Mesenchymal stem cell (in vitro differentiated cells and primary cell): ENCODE results near the gene PAX2.

Source experiments
- DNase-seq: peaks from one replicate; pipeline ENCODE4 v3.0.0-alpha.2; 2013
- H2AFZ ChIP-seq: one replicate; pipeline ENCODE4 v1.6.1; 2013; ENCODE audit warnings: low read depth, mild to moderate bottlenecking, control low read depth, inconsistent platforms, low read length, moderate library complexity
- H2AK5ac ChIP-seq: 2 replicates; pipeline ENCODE4 v1.6.1; 2013; ENCODE audit warnings: low read length, moderate library complexity, mild to moderate bottlenecking, inconsistent platforms; ENCODE audit not compliant: severe bottlenecking
- H2BK120ac ChIP-seq: one replicate; pipeline ENCODE4 v1.6.1; 2013; ENCODE audit warnings: low read depth, mild to moderate bottlenecking, inconsistent platforms, low read length, moderate library complexity
- H2BK12ac ChIP-seq, 2 experiments: one replicate each; pipeline ENCODE4 v1.6.1; 2013; ENCODE audit warnings: inconsistent platforms in 2 of 2, low read length in 2 of 2, mild to moderate bottlenecking in 2 of 2, moderate library complexity in 2 of 2, control low read depth in 1 of 2
- H2BK15ac ChIP-seq: one replicate; pipeline ENCODE4 v1.6.1; 2013; ENCODE audit warnings: mild to moderate bottlenecking, low read depth, inconsistent platforms; ENCODE audit not compliant: poor library complexity, severe bottlenecking
- H2BK5ac ChIP-seq: 2 replicates; pipeline ENCODE4 v1.6.1; 2013; ENCODE audit warnings: low read depth, mild to moderate bottlenecking, low read length, control low read depth, inconsistent platforms; ENCODE audit not compliant: poor library complexity, severe bottlenecking
- H3K14ac ChIP-seq, 2 experiments: one replicate each; pipeline ENCODE4 v1.6.1; 2013; ENCODE audit warnings: inconsistent platforms in 2 of 2, low read length in 2 of 2, control low read depth in 1 of 2, mild to moderate bottlenecking in 1 of 2, moderate library complexity in 1 of 2
- H3K18ac ChIP-seq, 2 experiments: one replicate each; pipeline ENCODE4 v1.6.1; 2013; ENCODE audit warnings: inconsistent platforms in 2 of 2, low read length in 2 of 2, control low read depth in 1 of 2, low read depth in 1 of 2, mild to moderate bottlenecking in 1 of 2
- H3K23ac ChIP-seq, 2 experiments: one replicate each; pipeline ENCODE4 v1.6.1; 2013; ENCODE audit warnings: inconsistent platforms in 2 of 2, low read length in 2 of 2, mild to moderate bottlenecking in 2 of 2, moderate library complexity in 2 of 2, control low read depth in 1 of 2
- H3K27ac ChIP-seq: 2 replicates; pipeline ENCODE4 v1.5.1; 2013; ENCODE audit warnings: mild to moderate bottlenecking, moderate library complexity, low read length, control low read depth, inconsistent platforms; ENCODE audit not compliant: poor library complexity, severe bottlenecking
- H3K27me3 ChIP-seq, 2 experiments: 2 replicates each; pipeline versions ENCODE4 v1.6.1 to v1.7.0; 2013; ENCODE audit warnings: low read length in 2 of 2, mild to moderate bottlenecking in 2 of 2, moderate library complexity in 2 of 2, control low read depth in 1 of 2, inconsistent platforms in 1 of 2; ENCODE audit not compliant: control insufficient read depth in 1 of 2, insufficient read depth in 1 of 2
- H3K36me3 ChIP-seq, 2 experiments: 2 replicates each; pipeline versions ENCODE4 v1.6.1 to v1.7.0; 2013; ENCODE audit warnings: low read length in 2 of 2, control low read depth in 1 of 2, inconsistent platforms in 1 of 2, low read depth in 1 of 2, mild to moderate bottlenecking in 1 of 2; ENCODE audit not compliant: insufficient read depth in 2 of 2, control insufficient read depth in 1 of 2
- H3K4ac ChIP-seq, 2 experiments: one replicate each; pipeline ENCODE4 v1.6.1; 2013; ENCODE audit warnings: inconsistent platforms in 2 of 2, low read length in 2 of 2, mild to moderate bottlenecking in 2 of 2, moderate library complexity in 2 of 2, control low read depth in 1 of 2, low read depth in 1 of 2
- H3K4me1 ChIP-seq: 2 replicates; pipeline ENCODE4 v1.6.1; 2013; ENCODE audit warnings: low read depth, low read length, control low read depth; ENCODE audit not compliant: control insufficient read depth, insufficient read depth
- H3K4me2 ChIP-seq: 2 replicates; pipeline ENCODE4 v1.6.1; 2013; ENCODE audit warnings: low read length, mild to moderate bottlenecking, inconsistent platforms; ENCODE audit not compliant: poor library complexity, severe bottlenecking
- H3K4me3 ChIP-seq, 2 experiments: 2 replicates each; pipeline versions ENCODE4 v1.5.1 to v1.7.0; 2013; ENCODE audit warnings: low read length in 2 of 2, mild to moderate bottlenecking in 2 of 2, control low read depth in 1 of 2, low read depth in 1 of 2; ENCODE audit not compliant: insufficient read depth in 1 of 2
- H3K79me1 ChIP-seq: replicated peaks from 2 replicates; pipeline ENCODE4 v1.6.1; 2013; ENCODE audit warnings: mild to moderate bottlenecking, control low read depth, low read length, inconsistent platforms; ENCODE audit not compliant: poor library complexity, severe bottlenecking
- H3K9ac ChIP-seq: 2 replicates; pipeline ENCODE4 v1.7.0; 2013; ENCODE audit warnings: mild to moderate bottlenecking, low read length, moderate library complexity
- H3K9me3 ChIP-seq: 2 replicates; pipeline ENCODE4 v1.7.0; 2013; ENCODE audit warnings: mild to moderate bottlenecking, low read length; ENCODE audit not compliant: control insufficient read depth
- H4K8ac ChIP-seq: one replicate; pipeline ENCODE4 v1.6.1; 2013; ENCODE audit warnings: inconsistent platforms, mild to moderate bottlenecking, low read length, moderate library complexity
- H4K91ac ChIP-seq: one replicate; pipeline ENCODE4 v1.6.1; 2013; ENCODE audit warnings: mild to moderate bottlenecking, low read length, inconsistent platforms
- whole genome bisulfite sequencing: methylation state at CpG from one replicate; pipeline ENCODE4 v1.1.7; 2013; ENCODE audit warnings: mixed read lengths; 5-methylcytosine and 5-hydroxymethylcytosine counted together

PAX2 gene

GRCh38 chr10:100876585-100877460, 131.4 kb downstream of the PAX2 start:
- no peak overlapping the region for H2BK15ac ChIP-seq
- no peak overlapping the region for H4K91ac ChIP-seq
- no peak overlapping the region for H3K4ac ChIP-seq
- H3K27me3 ChIP-seq = peaks cover 10 to 68% of the 10 kb centered on the region in 2 experiments
- H3K79me1 ChIP-seq = no peaks in the 10 kb centered on the region
- peaks cover 28% of the 10 kb centered on the region for H3K4me1 ChIP-seq
- H3K4me3 ChIP-seq = no peak overlapping the region
- H3K9ac ChIP-seq = no peak overlapping the region
- no peak overlapping the region for H2BK5ac ChIP-seq
- no peak overlapping the region for H2BK120ac ChIP-seq
- H3K14ac ChIP-seq = no peak overlapping the region
- no peak overlapping the region for H4K8ac ChIP-seq
- no peak overlapping the region for H3K23ac ChIP-seq
- H3K27ac ChIP-seq = no peak overlapping the region
- no peak overlapping the region for H3K18ac ChIP-seq
- no peak overlapping the region for H2BK12ac ChIP-seq
- no peaks in the 10 kb centered on the region for H3K9me3 ChIP-seq
- H2AFZ ChIP-seq = no peak overlapping the region
- no peak overlapping the region for H3K4me2 ChIP-seq
- no peak for DNase-seq
- H2AK5ac ChIP-seq = no peak overlapping the region
- WGBS = 78% methylated on average over 21 of the region's 24 CpGs
- no peaks in the 10 kb centered on the region for H3K36me3 ChIP-seq

DNA sequence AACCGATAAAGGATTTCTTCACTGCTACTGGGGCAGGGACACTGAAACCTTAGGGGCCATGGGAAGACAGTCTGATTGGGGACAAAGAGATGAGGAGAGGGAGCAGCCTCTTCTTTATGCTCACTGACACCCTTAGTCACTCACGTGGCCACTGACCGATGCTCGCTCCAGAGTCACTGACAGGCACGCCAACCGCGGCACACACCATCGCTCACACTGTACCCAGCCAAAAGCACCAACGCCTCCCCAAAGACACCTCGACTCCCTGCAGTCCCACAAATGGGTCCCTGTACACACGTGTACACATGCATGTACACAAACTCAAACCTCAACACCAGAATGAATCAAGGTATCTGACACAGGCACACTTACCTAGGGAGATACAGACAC, 132.1 kb downstream of the PAX2 start:
- Histone ChIP-seq H3K4me1 (peaks cover 23% of the 10 kb centered on the region), H2BK15ac (no peak overlapping the region), H3K9me3 (no peaks in the 10 kb centered on the region), H3K27ac (no peak overlapping the region), H3K4me2 (no peak overlapping the region), H3K36me3 (no peaks in the 10 kb centered on the region), H3K23ac (no peak overlapping the region), H4K91ac (no peak overlapping the region), H2AFZ (no peak overlapping the region), H3K79me1 (no peaks in the 10 kb centered on the region), H2BK12ac (no peak overlapping the region), H3K4me3 (no peak overlapping the region), H3K4ac (no peak overlapping the region), H2BK5ac (no peak overlapping the region), H4K8ac (no peak overlapping the region), H3K14ac (no peak overlapping the region), H3K9ac (no peak overlapping the region), H2BK120ac (no peak overlapping the region), H3K18ac (no peak overlapping the region), H2AK5ac (no peak overlapping the region), H3K27me3 (peaks cover 10 to 68% of the 10 kb centered on the region in 2 experiments)
- no peak for DNase-seq
- WGBS = 90% methylated on average over 11 of the region's 11 CpGs

DNA sequence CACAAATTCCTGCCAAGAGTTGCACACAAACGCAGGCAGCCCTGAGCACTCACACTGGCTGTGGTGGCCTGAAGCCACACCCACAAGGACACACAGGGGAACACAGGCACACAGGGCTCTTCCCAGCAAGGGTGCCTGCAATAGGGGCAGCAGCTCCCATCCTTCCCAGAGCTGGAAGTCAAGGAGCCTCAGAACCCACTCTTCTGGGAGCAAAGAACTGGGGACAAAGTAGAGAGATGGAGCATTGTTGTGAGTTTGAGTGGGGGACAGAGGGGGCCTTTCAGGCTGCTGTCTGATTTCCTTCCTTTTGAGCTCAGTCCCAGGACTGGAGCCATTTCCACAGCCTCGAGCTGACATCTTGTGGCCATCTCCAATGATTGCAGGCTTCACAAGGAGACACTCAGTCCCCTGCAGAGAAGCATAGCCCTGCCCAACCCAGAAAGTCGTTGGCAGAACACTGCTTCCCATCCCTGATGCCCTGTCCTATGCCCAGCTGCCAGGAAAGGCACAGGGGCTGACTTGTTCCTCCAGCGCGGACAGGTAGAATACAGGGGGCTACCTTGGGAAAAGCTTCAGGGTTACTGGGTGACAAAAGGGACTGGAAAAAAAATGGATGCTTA, 133.0 kb downstream of the PAX2 start:
- no peaks in the 10 kb centered on the region for H3K79me1 ChIP-seq
- H3K4me3 ChIP-seq = no peak overlapping the region
- peaks cover 10 to 58% of the 10 kb centered on the region in 2 experiments for H3K27me3 ChIP-seq
- no peak overlapping the region for H4K8ac ChIP-seq
- no peaks in the 10 kb centered on the region for H3K9me3 ChIP-seq
- H4K91ac ChIP-seq = no peak overlapping the region
- no peak overlapping the region for H2BK120ac ChIP-seq
- H3K18ac ChIP-seq = no peak overlapping the region
- H3K27ac ChIP-seq = no peak overlapping the region
- H2BK5ac ChIP-seq = no peak overlapping the region
- DNase-seq = peak; percentile 83
- H2BK12ac ChIP-seq = peak overlapping the region in 1 of 2 experiments; percentile 49
- peaks cover 17% of the 10 kb centered on the region for H3K4me1 ChIP-seq
- H3K4me2 ChIP-seq = no peak overlapping the region
- no peak overlapping the region for H3K4ac ChIP-seq
- H2BK15ac ChIP-seq = no peak overlapping the region
- 0% methylated on average over 5 of the region's 5 CpGs for WGBS
- H2AK5ac ChIP-seq = no peak overlapping the region
- H3K23ac ChIP-seq = no peak overlapping the region
- H3K14ac ChIP-seq = no peak overlapping the region
- no peak overlapping the region for H2AFZ ChIP-seq
- H3K36me3 ChIP-seq = no peaks in the 10 kb centered on the region
- H3K9ac ChIP-seq = no peak overlapping the region
